Occipital lobe (tissue), 2 donors: ENCODE results near the gene GIGYF1. TPM values are rescaled to one million over a fixed set of nuclear protein-coding genes. Genes with fewer than 3 reads are reported as not detected.

Experiments used
- DNase-seq: peaks from one replicate; lab custom pipeline; 2025; lab: John Stamatoyannopoulos, UW
- total RNA-seq: library from RNA; depleted of rRNA; stranded (reverse); fragments of >200 nt; gene quantifications from one replicate; pipeline ENCODE4 v1.2.3, GENCODE V29; 2014

The GIGYF1 gene
- total RNA-seq, 1 donor from 2014 or later, result 15.4 TPM

- no peak for DNase-seq
Observed at GRCh38 chr7:100632951-100633717, 60.9 kb downstream of the GIGYF1 start.

GRCh38 chr7:100630066-100630465 is 64.0 kb downstream of the GIGYF1 start:
- no peak for DNase-seq

Other genes with a start within 250 kb of the GIGYF1 start
- not detected for gene SPACDR, start 230.0 kb downstream of the GIGYF1 start, total RNA-seq
- gene TSC22D4, start 215.0 kb downstream of the GIGYF1 start, total RNA-seq, result 9.7 TPM
- 47.9 TPM for gene NYAP1, start 210.3 kb downstream of the GIGYF1 start, total RNA-seq
- gene AGFG2, start 155.0 kb downstream of the GIGYF1 start, total RNA-seq, result 2.0 TPM
- not detected for gene SAP25, start 120.3 kb downstream of the GIGYF1 start, total RNA-seq
- gene LRCH4, start 108.1 kb downstream of the GIGYF1 start, total RNA-seq, result 6.4 TPM
- 0.16 TPM for gene FBXO24, start 107.9 kb downstream of the GIGYF1 start, total RNA-seq
- 4.2 TPM for gene PCOLCE, start 91.9 kb downstream of the GIGYF1 start, total RNA-seq
- 12.2 TPM for gene MOSPD3, start 81.7 kb downstream of the GIGYF1 start, total RNA-seq
- gene TFR2, start 52.7 kb downstream of the GIGYF1 start, total RNA-seq, result 5.3 TPM
- gene ACTL6B, start 37.8 kb downstream of the GIGYF1 start, total RNA-seq, result 109 TPM
- gene GNB2, start 20.5 kb downstream of the GIGYF1 start, total RNA-seq, result 57.7 TPM
- gene POP7, start 11.9 kb upstream of the GIGYF1 start, total RNA-seq, result 41.5 TPM
- not detected for gene EPO, start 26.2 kb upstream of the GIGYF1 start, total RNA-seq
- gene ZAN, start 39.3 kb upstream of the GIGYF1 start, total RNA-seq, result not detected
- 8.4 TPM for gene EPHB4, start 133.3 kb upstream of the GIGYF1 start, total RNA-seq
- gene SLC12A9, start 158.5 kb upstream of the GIGYF1 start, total RNA-seq, result 30.1 TPM
- gene TRIP6, start 173.1 kb upstream of the GIGYF1 start, total RNA-seq, result 5.8 TPM
- gene SRRT, start 180.9 kb upstream of the GIGYF1 start, total RNA-seq, result 29.5 TPM
- 2.5 TPM for gene UFSP1, start 195.5 kb upstream of the GIGYF1 start, total RNA-seq
- gene ACHE, start 201.6 kb upstream of the GIGYF1 start, total RNA-seq, result 16.1 TPM